Liver (tissue), 9 donors: ENCODE data around the gene SLC8A1. TPM values are rescaled to one million over a fixed set of nuclear protein-coding genes. Genes with fewer than 3 reads are reported as not detected.

Source experiments
- DNase-seq: peaks from one replicate; pipeline ENCODE4 v3.0.0-alpha.2; 2017; ENCODE audit warnings: low spot score
- H3K27ac ChIP-seq, 2 donors: one replicate each; pipeline ENCODE4 v1.7.0; 2013; ENCODE audit warnings: inconsistent platforms in 2 of 2, low read length in 2 of 2, control low read depth in 1 of 2, low read depth in 1 of 2, mild to moderate bottlenecking in 1 of 2
- H3K27me3 ChIP-seq, 4 donors: one replicate each; pipeline versions ENCODE4 v1.6.1 to v1.7.0; 2013; ENCODE audit warnings: low read length in 3 of 4, inconsistent platforms in 1 of 4, mild to moderate bottlenecking in 1 of 4, moderate library complexity in 1 of 4; ENCODE audit not compliant: control insufficient read depth in 4 of 4, insufficient read depth in 4 of 4
- H3K36me3 ChIP-seq, 4 donors: one replicate each; pipeline versions ENCODE4 v1.6.1 to v1.7.0; 2013; ENCODE audit warnings: low read length in 3 of 4, mild to moderate bottlenecking in 3 of 4, low read depth in 1 of 4, moderate library complexity in 1 of 4; ENCODE audit not compliant: control insufficient read depth in 4 of 4, insufficient read depth in 3 of 4
- H3K4me1 ChIP-seq, 4 donors: one replicate each; pipeline versions ENCODE4 v1.6.1 to v1.7.0; 2013; ENCODE audit warnings: low read length in 3 of 4, mild to moderate bottlenecking in 3 of 4, moderate library complexity in 1 of 4; ENCODE audit not compliant: control insufficient read depth in 4 of 4, insufficient read depth in 4 of 4
- H3K4me3 ChIP-seq, 3 donors: one replicate each; pipeline versions ENCODE4 v1.6.1 to v1.7.0; 2013; ENCODE audit warnings: low read length in 3 of 3, control low read depth in 1 of 3, low read depth in 1 of 3, mild to moderate bottlenecking in 1 of 3
- H3K9ac ChIP-seq, 2 donors: one replicate each; pipeline ENCODE4 v1.7.0; 2013; ENCODE audit warnings: low read length in 2 of 2, mild to moderate bottlenecking in 2 of 2, moderate library complexity in 2 of 2, control low read depth in 1 of 2, low read depth in 1 of 2
- H3K9me3 ChIP-seq, 4 donors: one replicate each; pipeline versions ENCODE4 v1.6.1 to v1.7.0; 2013; ENCODE audit warnings: low read length in 3 of 4; ENCODE audit not compliant: control insufficient read depth in 4 of 4
- ATF3 ChIP-seq: IDR thresholded peaks from 2 replicates; pipeline ENCODE4 v1.6.1; 2016; ENCODE audit warnings: antibody characterized with exemption
- EGR1 ChIP-seq, 2 donors: IDR thresholded peaks; 2 replicates each; pipeline ENCODE4 v1.6.1; 2016 to 2018; ENCODE audit warnings: antibody characterized with exemption in 2 of 2, low read depth in 2 of 2
- FOXA1 ChIP-seq: IDR thresholded peaks from 2 replicates; pipeline ENCODE4 v1.6.1; 2016; ENCODE audit warnings: antibody characterized with exemption
- HNF4G ChIP-seq: IDR thresholded peaks from 2 replicates; pipeline ENCODE4 v1.6.1; 2016; ENCODE audit warnings: antibody characterized with exemption
- JUND ChIP-seq, 2 donors: IDR thresholded peaks; 2 replicates each; pipeline ENCODE4 v1.6.1; 2016; ENCODE audit warnings: antibody characterized with exemption in 2 of 2
- NR2F2 ChIP-seq: IDR thresholded peaks from 2 replicates; pipeline ENCODE4 v1.6.1; 2016; ENCODE audit warnings: antibody characterized with exemption
- RAD21 ChIP-seq, 2 donors: IDR thresholded peaks; 2 replicates each; pipeline ENCODE4 v1.6.1; 2016; ENCODE audit warnings: antibody characterized with exemption in 2 of 2, mild to moderate bottlenecking in 2 of 2
- SP1 ChIP-seq: IDR thresholded peaks from 2 replicates; pipeline ENCODE4 v1.6.1; 2018; ENCODE audit warnings: antibody characterized with exemption, mild to moderate bottlenecking
- TAF1 ChIP-seq: conservative IDR thresholded peaks from 2 replicates; pipeline ENCODE4 v1.6.1; 2016; ENCODE audit warnings: antibody characterized with exemption, mild to moderate bottlenecking
- YY1 ChIP-seq: IDR thresholded peaks from 2 replicates; pipeline ENCODE4 v1.6.1; 2016; ENCODE audit warnings: antibody characterized with exemption, mild to moderate bottlenecking
- WGBS: extraction: QIAGEN DNeasy Blood & Tissue Kit; methylation state at CpG from one replicate; pipeline ENCODE4 v1.1.7; 2013; 5-methylcytosine and 5-hydroxymethylcytosine counted together
- polyA plus RNA-seq, 2 donors: library from polyadenylated mRNA; stranded (reverse) in 1 of 2; unstranded in 1 of 2; fragments of 200-250 nt in 1 of 2; fragments of >200 nt in 1 of 2; fragmentation: Nextera tagmentation in 1 of 2; extraction: Ambion mirVana in 1 of 2; gene quantifications; one replicate each; pipeline versions ENCODE4 v1.2.1 to v1.2.3, GENCODE V29; 2013 to 2015
- total RNA-seq, 2 donors: library from RNA; depleted of rRNA; stranded (reverse); fragments of >200 nt; gene quantifications; one replicate each; pipeline ENCODE4 v1.2.3, GENCODE V29; 2014
- TF ChIP-seq, protein P1 (sequence below): IDR thresholded peaks from 2 replicates; pipeline ENCODE4 v1.6.1; 2016; ENCODE audit warnings: antibody characterized with exemption
- TF ChIP-seq, protein P2 (sequence below): IDR thresholded peaks from 2 replicates; pipeline ENCODE4 v1.6.1; 2016; ENCODE audit warnings: antibody characterized with exemption, mild to moderate bottlenecking
- donor health status: healthy.
- donor health status: healthy.
- donor health status: healthy.
- donor health status: healthy.
- donor health status: healthy.

Gene SLC8A1
- total and polyA plus RNA-seq, 4 donors: 1.2 to 18.5 (median 8.2) TPM

- H3K9ac ChIP-seq: no peak overlapping the region
- H3K27me3 ChIP-seq: no peaks in the 10 kb centered on the region
- DNase-seq: no peak
- H3K27ac ChIP-seq: no peak overlapping the region
- 63% methylated on average over 1 of the region's 1 CpG for WGBS
- H3K36me3 ChIP-seq: no peaks in the 10 kb centered on the region
- H3K4me1 ChIP-seq: no peaks in the 10 kb centered on the region
- H3K4me3 ChIP-seq: no peak overlapping the region
- TF ChIP-seq JUND (IDR thresholded peaks at IDR 0.05) (no peak), ATF3 (no peak), HNF4G (no peak), NR2F2 (no peak), TAF1 (no peak), SP1 (no peak)
- TF ChIP-seq, protein P1, sequence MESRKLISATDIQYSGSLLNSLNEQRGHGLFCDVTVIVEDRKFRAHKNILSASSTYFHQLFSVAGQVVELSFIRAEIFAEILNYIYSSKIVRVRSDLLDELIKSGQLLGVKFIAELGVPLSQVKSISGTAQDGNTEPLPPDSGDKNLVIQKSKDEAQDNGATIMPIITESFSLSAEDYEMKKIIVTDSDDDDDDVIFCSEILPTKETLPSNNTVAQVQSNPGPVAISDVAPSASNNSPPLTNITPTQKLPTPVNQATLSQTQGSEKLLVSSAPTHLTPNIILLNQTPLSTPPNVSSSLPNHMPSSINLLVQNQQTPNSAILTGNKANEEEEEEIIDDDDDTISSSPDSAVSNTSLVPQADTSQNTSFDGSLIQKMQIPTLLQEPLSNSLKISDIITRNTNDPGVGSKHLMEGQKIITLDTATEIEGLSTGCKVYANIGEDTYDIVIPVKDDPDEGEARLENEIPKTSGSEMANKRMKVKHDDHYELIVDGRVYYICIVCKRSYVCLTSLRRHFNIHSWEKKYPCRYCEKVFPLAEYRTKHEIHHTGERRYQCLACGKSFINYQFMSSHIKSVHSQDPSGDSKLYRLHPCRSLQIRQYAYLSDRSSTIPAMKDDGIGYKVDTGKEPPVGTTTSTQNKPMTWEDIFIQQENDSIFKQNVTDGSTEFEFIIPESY: no peak
- TF ChIP-seq, protein P2, sequence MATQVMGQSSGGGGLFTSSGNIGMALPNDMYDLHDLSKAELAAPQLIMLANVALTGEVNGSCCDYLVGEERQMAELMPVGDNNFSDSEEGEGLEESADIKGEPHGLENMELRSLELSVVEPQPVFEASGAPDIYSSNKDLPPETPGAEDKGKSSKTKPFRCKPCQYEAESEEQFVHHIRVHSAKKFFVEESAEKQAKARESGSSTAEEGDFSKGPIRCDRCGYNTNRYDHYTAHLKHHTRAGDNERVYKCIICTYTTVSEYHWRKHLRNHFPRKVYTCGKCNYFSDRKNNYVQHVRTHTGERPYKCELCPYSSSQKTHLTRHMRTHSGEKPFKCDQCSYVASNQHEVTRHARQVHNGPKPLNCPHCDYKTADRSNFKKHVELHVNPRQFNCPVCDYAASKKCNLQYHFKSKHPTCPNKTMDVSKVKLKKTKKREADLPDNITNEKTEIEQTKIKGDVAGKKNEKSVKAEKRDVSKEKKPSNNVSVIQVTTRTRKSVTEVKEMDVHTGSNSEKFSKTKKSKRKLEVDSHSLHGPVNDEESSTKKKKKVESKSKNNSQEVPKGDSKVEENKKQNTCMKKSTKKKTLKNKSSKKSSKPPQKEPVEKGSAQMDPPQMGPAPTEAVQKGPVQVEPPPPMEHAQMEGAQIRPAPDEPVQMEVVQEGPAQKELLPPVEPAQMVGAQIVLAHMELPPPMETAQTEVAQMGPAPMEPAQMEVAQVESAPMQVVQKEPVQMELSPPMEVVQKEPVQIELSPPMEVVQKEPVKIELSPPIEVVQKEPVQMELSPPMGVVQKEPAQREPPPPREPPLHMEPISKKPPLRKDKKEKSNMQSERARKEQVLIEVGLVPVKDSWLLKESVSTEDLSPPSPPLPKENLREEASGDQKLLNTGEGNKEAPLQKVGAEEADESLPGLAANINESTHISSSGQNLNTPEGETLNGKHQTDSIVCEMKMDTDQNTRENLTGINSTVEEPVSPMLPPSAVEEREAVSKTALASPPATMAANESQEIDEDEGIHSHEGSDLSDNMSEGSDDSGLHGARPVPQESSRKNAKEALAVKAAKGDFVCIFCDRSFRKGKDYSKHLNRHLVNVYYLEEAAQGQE: no peak
- no peaks in the 10 kb centered on the region for H3K9me3 ChIP-seq
These were observed 323.1 kb downstream of the SLC8A1 start for GRCh38 chr2:40128796-40129195.

- no peak overlapping the region for H3K27ac ChIP-seq
- H3K9ac ChIP-seq: no peak overlapping the region
- H3K9me3 ChIP-seq: no peaks in the 10 kb centered on the region
- DNase-seq: no peak
- no peaks in the 10 kb centered on the region for H3K4me1 ChIP-seq
- no peaks in the 10 kb centered on the region for H3K36me3 ChIP-seq
- no peak overlapping the region for H3K4me3 ChIP-seq
- no peaks in the 10 kb centered on the region for H3K27me3 ChIP-seq
- WGBS: 82% methylated on average over 5 of the region's 5 CpGs
- TF ChIP-seq SP1 (no peak), NR2F2 (no peak), TAF1 (no peak), YY1 (no peak), FOXA1 (no peak)
These were observed 323.9 kb downstream of the SLC8A1 start for GRCh38 chr2:40127890-40128557.

- no peak overlapping the region for H3K27ac ChIP-seq
- H3K9ac ChIP-seq: no peak overlapping the region
- no peak for DNase-seq
- 57% methylated on average over 3 of the region's 3 CpGs for WGBS
- no peaks in the 10 kb centered on the region for H3K36me3 ChIP-seq
- H3K4me3 ChIP-seq: no peak overlapping the region
- no peak for TF ChIP-seq RAD21 (IDR thresholded peaks at IDR 0.05)
- no peak for TF ChIP-seq TAF1
- TF ChIP-seq ATF3: no peak
- TF ChIP-seq NR2F2: no peak
- TF ChIP-seq EGR1 (IDR thresholded peaks at IDR 0.05; ENCODE audit: low read depth in 2 of 2): no peak
- no peaks in the 10 kb centered on the region for H3K9me3 ChIP-seq
- H3K4me1 ChIP-seq: no peaks in the 10 kb centered on the region
- peaks cover 0 to 3% (median 0%) of the 10 kb centered on the region in 4 donors for H3K27me3 ChIP-seq
These were observed 324.7 kb downstream of the SLC8A1 start for GRCh38 chr2:40127146-40127545.
